ENCODE results near the gene DGKH. TPM values are rescaled to one million over a fixed set of nuclear protein-coding genes. Genes with fewer than 3 reads are reported as not detected.
"Not testable (repeated sequence)": the region's sequence is repeated elsewhere in the genome, so short reads cannot be mapped to it uniquely, and the experiment has no call there.

DGKH gene
- total RNA-seq, 1 donor from 2014 or later = 19.9 TPM

- ATAC-seq = no peak
- no peak for DNase-seq (ENCODE audit: low spot score)
- intact Hi-C loops (cut with DNase I) = no loop called here
Measured at GRCh38 chr13:42064966-42065365, 16.5 kb downstream of the DGKH start.

- intact Hi-C loops (cut with DNase I) = no loop called here
- DNase-seq (ENCODE audit: low spot score) (no peak), ATAC-seq (no peak)
Measured at GRCh38 chr13:42065414-42065813, 17.0 kb downstream of the DGKH start.

GRCh38 chr13:42066542-42066941, 18.1 kb downstream of the DGKH start:
- intact Hi-C loops (cut with DNase I) = no loop called here
- ATAC-seq = no peak
- no peak for DNase-seq (ENCODE audit: low spot score)

GRCh38 chr13:42068886-42069285, 20.4 kb downstream of the DGKH start:
- intact Hi-C loops (cut with DNase I) = no loop called here
- DNase-seq (ENCODE audit: low spot score) = no peak
- no peak for ATAC-seq

GRCh38 chr13:42070599-42070998, 22.2 kb downstream of the DGKH start:
- intact Hi-C loops (cut with DNase I); ATAC-seq; DNase-seq (ENCODE audit: low spot score): not testable (repeated sequence)

- ATAC-seq; intact Hi-C loops (cut with DNase I); DNase-seq (ENCODE audit: low spot score): not testable (repeated sequence)
Measured at GRCh38 chr13:42071179-42071578, 22.7 kb downstream of the DGKH start.

GRCh38 chr13:42071672-42072419, 23.4 kb downstream of the DGKH start:
- intact Hi-C loops (cut with DNase I) = no loop called here
- ATAC-seq (no peak), DNase-seq (ENCODE audit: low spot score) (no peak)

- intact Hi-C loops (cut with DNase I) = no loop called here
- DNase-seq (ENCODE audit: low spot score) = no peak
- ATAC-seq = no peak
Measured at GRCh38 chr13:42073683-42074082, 25.2 kb downstream of the DGKH start.

GRCh38 chr13:42075517-42075916, 27.1 kb downstream of the DGKH start:
- intact Hi-C loops (cut with DNase I) = no loop called here
- ATAC-seq = no peak
- no peak for DNase-seq (ENCODE audit: low spot score)

GRCh38 chr13:42076309-42076713, 27.9 kb downstream of the DGKH start:
- no peak for ATAC-seq
- intact Hi-C loops (cut with DNase I) = no loop called here
- DNase-seq (ENCODE audit: low spot score) = no peak

GRCh38 chr13:42078128-42078808, 29.8 kb downstream of the DGKH start:
- DNase-seq (ENCODE audit: low spot score) = no peak
- intact Hi-C loops (cut with DNase I) = no loop called here
- no peak for ATAC-seq

GRCh38 chr13:42083138-42083770, 34.8 kb downstream of the DGKH start:
- no peak for DNase-seq (ENCODE audit: low spot score)
- no peak for ATAC-seq
- intact Hi-C loops (cut with DNase I) = no loop called here

GRCh38 chr13:42084722-42085121, 36.3 kb downstream of the DGKH start:
- DNase-seq (ENCODE audit: low spot score) (no peak), ATAC-seq (no peak)
- intact Hi-C loops (cut with DNase I) = no loop called here

- intact Hi-C loops (cut with DNase I) = no loop called here
- DNase-seq (ENCODE audit: low spot score) = no peak
- no peak for ATAC-seq
Measured at GRCh38 chr13:42086582-42086981, 38.1 kb downstream of the DGKH start.

- ATAC-seq (no peak), DNase-seq (ENCODE audit: low spot score) (no peak)
- intact Hi-C loops (cut with DNase I) = no loop called here
Measured at GRCh38 chr13:42094516-42095040, 46.1 kb downstream of the DGKH start.

GRCh38 chr13:42096222-42096621, 47.8 kb downstream of the DGKH start:
- ATAC-seq; DNase-seq (ENCODE audit: low spot score); intact Hi-C loops (cut with DNase I): not testable (repeated sequence)

GRCh38 chr13:42099962-42100675, 51.7 kb downstream of the DGKH start:
- intact Hi-C loops (cut with DNase I) = no loop called here
- ATAC-seq (no peak), DNase-seq (ENCODE audit: low spot score) (no peak)

- DNase-seq (ENCODE audit: low spot score) (no peak), ATAC-seq (no peak)
- intact Hi-C loops (cut with DNase I) = no loop called here
Measured at GRCh38 chr13:42100960-42101359, 52.5 kb downstream of the DGKH start.

- ATAC-seq = no peak
- DNase-seq (ENCODE audit: low spot score) = no peak
- intact Hi-C loops (cut with DNase I) = no loop called here
Measured at GRCh38 chr13:42101821-42102585, 53.6 kb downstream of the DGKH start.

Measured in sciatic nerve (tissue), 2 donors.